ENCODE results near the gene SERPINB8. TPM values are rescaled to one million over a fixed set of nuclear protein-coding genes. Genes with fewer than 3 reads are reported as not detected.
"Not testable (repeated sequence)": the region's sequence is repeated elsewhere in the genome, so short reads cannot be mapped to it uniquely, and the experiment has no call there.

The SERPINB8 gene, protein sequence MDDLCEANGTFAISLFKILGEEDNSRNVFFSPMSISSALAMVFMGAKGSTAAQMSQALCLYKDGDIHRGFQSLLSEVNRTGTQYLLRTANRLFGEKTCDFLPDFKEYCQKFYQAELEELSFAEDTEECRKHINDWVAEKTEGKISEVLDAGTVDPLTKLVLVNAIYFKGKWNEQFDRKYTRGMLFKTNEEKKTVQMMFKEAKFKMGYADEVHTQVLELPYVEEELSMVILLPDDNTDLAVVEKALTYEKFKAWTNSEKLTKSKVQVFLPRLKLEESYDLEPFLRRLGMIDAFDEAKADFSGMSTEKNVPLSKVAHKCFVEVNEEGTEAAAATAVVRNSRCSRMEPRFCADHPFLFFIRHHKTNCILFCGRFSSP
- total RNA-seq = 4.0 TPM

DNA sequence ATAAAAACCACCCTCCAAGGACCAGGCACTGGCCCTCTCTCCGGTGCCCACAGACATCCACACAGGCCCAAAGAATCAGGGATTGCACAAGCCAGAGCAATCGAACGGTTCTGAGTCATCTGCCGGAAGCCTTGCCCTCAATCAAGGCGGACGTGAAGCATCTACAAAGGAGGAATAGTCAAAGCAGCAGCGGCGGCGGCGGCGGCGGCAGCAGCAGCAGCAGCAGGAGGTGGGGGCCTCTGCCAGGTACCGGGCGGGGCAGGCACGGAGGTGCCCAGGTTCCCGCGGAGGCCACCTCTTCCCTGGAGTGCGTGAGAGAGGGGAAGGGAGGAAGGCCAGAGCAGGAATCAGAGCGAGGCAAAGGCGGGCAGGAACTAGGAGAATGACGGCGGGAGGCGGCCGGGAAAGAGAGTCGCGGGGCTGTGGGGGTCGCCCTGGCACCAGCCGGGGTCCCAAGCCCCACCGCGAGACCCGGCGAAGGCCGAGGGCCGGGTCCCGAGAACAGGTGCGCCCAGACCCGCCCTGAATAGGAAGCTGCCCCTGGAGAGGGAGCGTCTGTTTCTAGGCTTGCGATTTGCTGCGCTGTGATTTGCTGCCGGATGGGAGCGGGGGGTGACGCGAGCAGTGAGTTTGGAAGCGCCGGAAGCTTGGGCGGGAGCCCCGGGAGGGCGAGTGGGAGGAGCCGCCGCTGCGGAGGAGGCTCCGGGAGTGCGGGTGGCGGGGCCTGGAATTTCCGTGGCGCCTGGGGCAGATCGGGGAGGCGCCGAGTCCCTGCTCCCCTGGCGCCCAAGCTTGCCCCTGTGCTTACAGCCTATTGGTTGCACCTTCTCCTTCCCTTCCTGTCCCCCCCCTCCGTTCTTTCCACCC is at the start of gene SERPINB8:
Gene SERPINB8 (plus strand): TSS at position 140 of the 867 bp plus-strand sequence. CDS start 8,228 bp downstream, outside the sequence.
- ATAC-seq (peak; percentile 94), DNase-seq (ENCODE audit: low spot score) (peak; percentile 95)

DNA sequence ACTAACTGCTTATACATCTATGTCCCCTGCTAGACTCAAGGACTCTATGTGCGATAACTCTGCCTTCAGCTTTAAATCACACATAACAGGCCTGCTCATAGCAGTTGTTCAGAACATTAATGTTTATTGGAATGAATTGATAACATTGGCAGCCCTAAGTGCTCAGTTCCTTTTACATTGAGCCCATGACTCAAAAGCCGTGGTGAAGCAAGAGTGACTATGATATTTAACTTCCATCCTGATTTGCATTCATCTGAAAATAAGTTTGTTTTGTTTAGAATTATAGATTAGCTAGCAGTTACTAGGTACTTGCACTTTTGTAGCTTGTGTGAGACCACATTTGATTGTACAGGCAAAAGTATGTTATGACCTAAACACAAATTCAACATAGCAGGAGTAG is 47.8 kb upstream of the SERPINB8 start:
- ATAC-seq (no peak), DNase-seq (ENCODE audit: low spot score) (no peak)

- no peak for ATAC-seq
Measured at GRCh38 chr18:63924551-63924950, 45.3 kb upstream of the SERPINB8 start.

DNA sequence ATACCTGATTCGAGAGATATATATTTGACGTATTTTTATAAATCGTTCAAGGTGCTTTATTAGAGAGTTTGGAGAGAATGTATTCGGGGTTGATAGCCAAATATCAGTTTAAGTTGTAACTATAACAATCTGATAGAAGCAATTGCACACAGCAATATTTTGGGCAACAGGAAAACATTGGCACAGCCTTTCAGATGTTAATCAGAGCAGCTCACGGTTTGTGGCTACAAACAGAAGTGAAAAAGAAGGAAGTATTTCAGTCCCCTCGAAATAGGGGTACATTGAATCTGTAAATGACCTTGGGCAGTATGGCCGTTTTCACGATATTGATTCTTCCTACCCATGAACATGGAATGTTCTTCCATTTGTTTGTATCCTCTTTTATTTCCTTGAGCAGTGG is 41.5 kb upstream of the SERPINB8 start:
- no peak for DNase-seq (ENCODE audit: low spot score)
- no peak for ATAC-seq

More at GRCh38 chr18:63924551-63924950, 45.3 kb upstream of the SERPINB8 start:
- DNase-seq (ENCODE audit: low spot score) = no peak

GRCh38 chr18:63929369-63929768 is 40.5 kb upstream of the SERPINB8 start:
- ATAC-seq; DNase-seq (ENCODE audit: low spot score): not testable (repeated sequence)

- ATAC-seq = no peak
- no peak for DNase-seq (ENCODE audit: low spot score)
Measured at GRCh38 chr18:63930773-63931354, 39.0 kb upstream of the SERPINB8 start.

GRCh38 chr18:63936156-63936931 is 33.5 kb upstream of the SERPINB8 start:
- ATAC-seq (peak; percentile 100), DNase-seq (ENCODE audit: low spot score) (peak; percentile 81)

GRCh38 chr18:63936932-63937393 is 32.9 kb upstream of the SERPINB8 start:
- ATAC-seq = no peak

GRCh38 chr18:63940008-63940407 is 29.9 kb upstream of the SERPINB8 start:
- no peak for ATAC-seq
- no peak for DNase-seq (ENCODE audit: low spot score)

More at GRCh38 chr18:63936932-63937393, 32.9 kb upstream of the SERPINB8 start:
- no peak for DNase-seq (ENCODE audit: low spot score)

- DNase-seq (ENCODE audit: low spot score); ATAC-seq: not testable (repeated sequence)
Measured at GRCh38 chr18:63940543-63941050, 29.3 kb upstream of the SERPINB8 start.

DNA sequence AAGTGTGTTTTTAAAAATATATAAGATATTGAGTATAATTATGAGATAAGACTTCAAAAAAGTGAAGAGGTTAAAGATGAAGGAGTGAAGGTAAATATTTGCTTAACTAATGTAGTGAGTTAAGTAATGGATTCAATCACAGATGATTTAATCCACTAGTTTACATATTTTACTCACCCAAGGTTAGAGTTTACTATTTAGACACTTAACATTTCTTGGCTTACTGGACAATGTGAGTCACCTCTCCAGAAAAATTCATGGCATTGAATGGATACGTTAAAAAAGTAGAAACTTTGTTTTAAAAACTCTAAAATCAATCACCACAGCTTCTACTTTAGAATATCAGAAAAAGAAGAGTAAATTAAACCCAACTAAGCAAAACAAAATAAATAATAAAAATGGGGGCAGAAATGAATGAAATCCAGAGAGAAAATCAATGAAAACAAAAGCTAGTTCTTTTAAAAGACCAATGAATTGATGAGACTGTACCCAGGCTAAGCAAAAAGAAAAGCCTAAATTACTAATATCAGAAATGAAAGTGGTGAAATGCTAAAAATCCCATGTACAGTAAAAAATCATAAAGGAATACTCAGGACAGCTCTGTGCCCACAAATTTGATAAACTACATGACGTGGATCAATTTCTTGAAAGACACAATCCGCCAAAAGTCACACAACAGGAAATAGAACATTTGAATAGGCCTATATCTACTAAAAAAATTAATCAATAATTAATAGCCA is 22.7 kb upstream of the SERPINB8 start:
- ATAC-seq = no peak
- DNase-seq (ENCODE audit: low spot score) = no peak

GRCh38 chr18:63949068-63949737 is 20.7 kb upstream of the SERPINB8 start, which contains the start of gene HMSD:
TSS of gene HMSD (plus strand) at chr18:63949301. CDS start at chr18:63953456, 4,155 bp downstream.
- ATAC-seq (peak; percentile 98), DNase-seq (ENCODE audit: low spot score) (peak; percentile 62)

DNA sequence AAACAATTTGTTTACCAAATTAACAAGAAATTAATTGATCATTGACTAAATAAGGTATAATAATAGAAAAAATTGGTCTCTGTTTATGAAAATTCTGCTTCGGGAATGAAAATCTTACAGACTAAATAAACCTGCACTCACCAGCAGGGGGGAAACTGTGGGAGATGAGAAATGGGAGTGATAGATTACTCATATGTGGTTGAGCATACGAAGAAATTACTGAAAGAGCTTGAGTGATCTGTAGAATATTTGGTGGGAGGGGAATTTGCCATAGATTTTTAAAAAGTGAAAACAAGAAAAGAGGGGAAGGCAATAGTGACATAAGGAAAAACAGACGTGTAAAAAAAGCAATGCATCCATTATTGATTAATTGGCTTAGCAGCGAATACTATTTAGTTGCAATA is 18.6 kb upstream of the SERPINB8 start:
- no peak for DNase-seq (ENCODE audit: low spot score)
- no peak for ATAC-seq

DNA sequence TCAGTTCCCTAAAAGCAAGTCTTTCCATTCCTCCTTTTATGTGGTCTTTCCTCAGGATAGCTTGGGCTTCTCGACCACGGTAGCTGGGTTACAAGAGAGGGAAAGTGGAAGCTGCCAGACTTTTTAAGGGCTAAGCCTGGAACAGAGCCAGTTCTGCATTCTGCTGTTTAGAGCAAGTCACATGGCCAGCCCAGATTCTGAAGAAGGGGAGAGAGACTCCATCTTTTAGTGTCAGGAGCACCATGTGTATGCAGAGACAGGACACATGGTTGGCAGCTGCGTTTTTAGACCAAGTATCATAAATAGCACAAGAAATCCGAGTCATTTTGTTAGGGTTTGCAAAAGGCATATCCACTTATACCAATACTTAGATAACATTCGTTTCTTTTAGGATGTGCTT is 16.1 kb upstream of the SERPINB8 start:
- no peak for DNase-seq (ENCODE audit: low spot score)
- no peak for ATAC-seq

DNA sequence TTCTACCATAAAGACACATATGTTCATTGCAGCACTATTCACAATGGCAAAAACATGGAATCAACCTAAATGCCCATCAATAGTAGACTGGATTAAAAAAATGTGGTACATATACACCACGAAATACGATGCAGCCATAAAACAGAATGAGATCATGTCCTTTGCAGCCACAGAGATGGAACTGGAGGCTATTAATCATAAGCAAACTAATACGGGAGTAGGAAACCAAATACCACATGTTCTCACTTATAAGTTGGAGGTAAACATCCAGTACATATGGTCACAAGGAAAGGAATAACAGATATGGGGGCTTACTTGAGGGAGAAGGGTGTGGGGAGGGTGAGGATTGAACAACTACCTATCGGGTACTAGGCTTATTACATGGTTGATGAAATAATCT is 13.1 kb upstream of the SERPINB8 start:
- ATAC-seq = no peak
- DNase-seq (ENCODE audit: low spot score) = no peak

DNA sequence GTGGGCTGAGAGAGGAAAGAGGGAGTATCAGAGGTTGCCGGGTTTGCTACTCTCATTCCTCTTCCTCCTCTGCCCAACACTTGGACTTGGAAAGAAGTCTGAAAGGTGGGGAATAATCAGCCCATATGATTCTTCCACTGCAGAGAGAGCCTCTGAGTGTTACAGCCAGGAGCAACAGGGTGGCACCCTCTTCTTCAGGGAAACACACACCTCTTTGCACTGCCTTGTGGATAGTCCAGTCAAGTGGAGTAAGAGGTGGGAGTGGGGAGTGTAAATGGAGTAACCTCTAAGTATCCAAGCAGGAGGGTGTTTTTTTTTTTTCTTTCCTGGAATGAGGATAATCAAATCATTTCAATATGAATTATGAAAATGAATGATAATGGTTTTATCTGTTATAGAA is 9.0 kb upstream of the SERPINB8 start:
- DNase-seq (ENCODE audit: low spot score) = no peak
- no peak for ATAC-seq

DNA sequence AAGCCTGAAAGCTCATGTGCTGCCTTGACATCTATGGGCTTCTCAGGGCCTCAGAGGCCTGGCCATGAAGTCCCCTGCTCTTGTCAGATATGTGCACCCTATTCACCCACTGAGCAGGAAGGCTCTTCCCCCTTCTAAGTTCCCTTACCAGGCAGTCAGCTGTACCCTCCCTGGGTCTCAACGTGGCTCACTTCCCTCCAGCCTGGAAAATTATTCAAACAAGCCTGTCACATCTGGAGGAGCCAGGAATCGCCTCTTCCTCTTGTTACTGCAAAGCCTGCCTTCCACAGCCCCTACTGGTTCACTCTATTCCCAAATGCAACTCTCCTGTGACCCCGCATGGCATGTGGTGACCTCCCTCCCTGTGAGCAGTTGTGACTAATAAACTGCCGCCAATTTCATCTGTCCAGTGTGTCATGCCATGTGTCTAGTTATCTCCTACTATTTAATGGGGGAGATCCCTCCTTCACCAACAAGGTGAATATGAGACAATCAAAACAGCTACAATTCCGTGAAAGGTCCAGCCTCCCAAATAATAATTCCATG is 8.4 kb upstream of the SERPINB8 start:
- no peak for ATAC-seq

DNA sequence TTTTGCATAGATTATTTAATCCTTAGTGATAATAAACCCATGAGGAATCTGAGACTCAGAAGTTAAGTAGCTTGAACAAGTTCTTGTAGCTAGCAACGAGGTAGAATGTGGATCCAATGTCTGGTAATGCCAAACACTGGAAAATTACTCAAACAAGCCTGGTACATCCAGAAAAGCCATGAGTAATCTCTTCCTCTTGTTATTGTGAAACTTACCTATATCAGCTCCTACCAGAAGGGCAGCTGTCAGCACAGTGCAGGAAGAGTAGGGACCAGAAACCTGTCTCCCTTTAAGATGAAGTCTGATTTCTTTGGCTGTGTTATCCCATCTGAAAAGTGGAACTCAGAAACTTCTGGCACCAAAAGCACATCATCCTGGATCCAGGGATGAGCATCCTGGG is 7.7 kb upstream of the SERPINB8 start:
- ATAC-seq (no peak), DNase-seq (ENCODE audit: low spot score) (no peak)

More for the DNA sequence above, 8.4 kb upstream of the SERPINB8 start:
- DNase-seq (ENCODE audit: low spot score) = no peak

Data from left lobe of liver (tissue), 2 donors.